ENCODE measurements around the gene TSPAN14.

Gene TSPAN14

GRCh38 chr10:80509108-80509402 is 54.9 kb downstream of the TSPAN14 start:
- FAIRE-seq = no peak

GRCh38 chr10:80509403-80510161 is 55.5 kb downstream of the TSPAN14 start:
- FAIRE-seq = no peak

GRCh38 chr10:80512031-80512526 is 58.0 kb downstream of the TSPAN14 start:
- no peak for FAIRE-seq

GRCh38 chr10:80513106-80513505 is 59.0 kb downstream of the TSPAN14 start:
- FAIRE-seq = no peak

- no peak for FAIRE-seq
Observed at GRCh38 chr10:80515511-80515910, 61.4 kb downstream of the TSPAN14 start.

- FAIRE-seq = no peak
Observed at GRCh38 chr10:80515941-80516340, 61.8 kb downstream of the TSPAN14 start.

- no peak for FAIRE-seq
Observed at GRCh38 chr10:80516506-80517075, 62.5 kb downstream of the TSPAN14 start.

- FAIRE-seq = no peak
Observed at GRCh38 chr10:80517416-80518142, 63.5 kb downstream of the TSPAN14 start.

GRCh38 chr10:80518143-80518806 is 64.2 kb downstream of the TSPAN14 start:
- no peak for FAIRE-seq

- no peak for FAIRE-seq
Observed at GRCh38 chr10:80518807-80519360, 64.8 kb downstream of the TSPAN14 start.

- FAIRE-seq = no peak
Observed at GRCh38 chr10:80519936-80520650, 66.0 kb downstream of the TSPAN14 start.

- no peak for FAIRE-seq
Observed at GRCh38 chr10:80520661-80521470, 66.8 kb downstream of the TSPAN14 start.

- no peak for FAIRE-seq
Observed at GRCh38 chr10:80522756-80523363, 68.8 kb downstream of the TSPAN14 start.

- FAIRE-seq = no peak
Observed at GRCh38 chr10:80523773-80524172, 69.7 kb downstream of the TSPAN14 start.

- no peak for FAIRE-seq
Observed at GRCh38 chr10:80524190-80524909, 70.2 kb downstream of the TSPAN14 start.

- no peak for FAIRE-seq
Observed at GRCh38 chr10:80526218-80526617, 72.1 kb downstream of the TSPAN14 start.

GRCh38 chr10:80526742-80527141 is 72.6 kb downstream of the TSPAN14 start:
- FAIRE-seq = no peak

- FAIRE-seq = no peak
Observed at GRCh38 chr10:80528185-80528700, 74.1 kb downstream of the TSPAN14 start.

GRCh38 chr10:80528901-80529300 is 74.8 kb downstream of the TSPAN14 start:
- FAIRE-seq = no peak

GRCh38 chr10:80529604-80530003 is 75.5 kb downstream of the TSPAN14 start:
- no peak for FAIRE-seq
